Mesothelial cell of epicardium (in vitro differentiated cells): Measurements from ENCODE around the gene KMO. TPM values are rescaled to one million over a fixed set of nuclear protein-coding genes. Genes with fewer than 3 reads are reported as not detected.

Experiments
- DNase-seq, 2 experiments: peaks; one replicate each; pipeline ENCODE4 v3.0.0; 2021; ENCODE audit warnings: low spot score in 2 of 2; ENCODE audit not compliant: unreplicated experiment in 2 of 2
- H3K27ac Mint-ChIP-seq: 2 replicates; pipeline ENCODE4 v1.8.0; 2021; ENCODE audit warnings: mixed read lengths
- H3K27me3 Mint-ChIP-seq: 2 replicates; pipeline ENCODE4 v1.8.0; 2021; ENCODE audit warnings: low read depth, mixed read lengths
- H3K36me3 Mint-ChIP-seq: 2 replicates; pipeline ENCODE4 v1.8.0; 2021; ENCODE audit warnings: mixed read lengths
- H3K4me1 Mint-ChIP-seq: 2 replicates; pipeline ENCODE4 v1.8.0; 2021; ENCODE audit warnings: mixed read lengths
- H3K4me3 Mint-ChIP-seq: 2 replicates; pipeline ENCODE4 v1.8.0; 2021; ENCODE audit warnings: mild to moderate bottlenecking, moderate library complexity, mixed read lengths
- H3K9me3 Mint-ChIP-seq: 2 replicates; pipeline ENCODE4 v1.8.0; 2021; ENCODE audit warnings: mixed read lengths
- CTCF ChIP-seq: fragments of 200-600 bp; sonication (generic); IDR thresholded peaks from one replicate; pipeline ENCODE4 v1.5.0; 2021; ENCODE audit warnings: antibody characterized with exemption; ENCODE audit not compliant: unreplicated experiment
- total RNA-seq: library from RNA; stranded (reverse); gene quantifications from 3 replicates; pipeline ENCODE4 v1.2.1, GENCODE V29; 2021

KMO gene
- total RNA-seq, 1 donor from 2014 or later, result not detected

GRCh38 chr1:241640867-241641622, 108.9 kb downstream of the KMO start:
- Mint-ChIP-seq H3K4me3 (peak overlapping the region; percentile 65), H3K4me1 (peaks cover 29% of the 10 kb centered on the region), H3K9me3 (peaks cover 16% of the 10 kb centered on the region), H3K27me3 (no peaks in the 10 kb centered on the region), H3K36me3 (no peaks in the 10 kb centered on the region), H3K27ac (peak overlapping the region; percentile 89)
- DNase-seq, result no peak
- TF ChIP-seq CTCF, result no peak

- TF ChIP-seq CTCF, result no peak
- H3K4me3 Mint-ChIP-seq, result no peak overlapping the region
- no peak overlapping the region for H3K27ac Mint-ChIP-seq
Observed at GRCh38 chr1:241641773-241642592, 109.8 kb downstream of the KMO start.

GRCh38 chr1:241642593-241642944, 110.4 kb downstream of the KMO start:
- H3K27ac Mint-ChIP-seq, result no peak overlapping the region

More at GRCh38 chr1:241641773-241642592, 109.8 kb downstream of the KMO start:
- no peak for DNase-seq
- Mint-ChIP-seq H3K4me1 (peaks cover 23% of the 10 kb centered on the region), H3K9me3 (peaks cover 16% of the 10 kb centered on the region), H3K27me3 (no peaks in the 10 kb centered on the region), H3K36me3 (no peaks in the 10 kb centered on the region)

GRCh38 chr1:241644259-241644658, 112.1 kb downstream of the KMO start:
- H3K27ac Mint-ChIP-seq, result no peak overlapping the region
- peaks cover 3% of the 10 kb centered on the region for H3K4me1 Mint-ChIP-seq
- DNase-seq, result no peak
- H3K9me3 Mint-ChIP-seq, result peaks cover 16% of the 10 kb centered on the region
- H3K36me3 Mint-ChIP-seq, result no peaks in the 10 kb centered on the region
- no peaks in the 10 kb centered on the region for H3K27me3 Mint-ChIP-seq
- TF ChIP-seq CTCF, result no peak
- no peak overlapping the region for H3K4me3 Mint-ChIP-seq

More at GRCh38 chr1:241642593-241642944, 110.4 kb downstream of the KMO start:
- DNase-seq, result no peak
- Mint-ChIP-seq H3K4me3 (no peak overlapping the region), H3K9me3 (peaks cover 16% of the 10 kb centered on the region), H3K4me1 (peaks cover 18% of the 10 kb centered on the region), H3K36me3 (no peaks in the 10 kb centered on the region), H3K27me3 (no peaks in the 10 kb centered on the region)
- no peak for TF ChIP-seq CTCF

- Mint-ChIP-seq H3K27me3 (no peaks in the 10 kb centered on the region), H3K27ac (no peak overlapping the region), H3K9me3 (peaks cover 19% of the 10 kb centered on the region), H3K36me3 (no peaks in the 10 kb centered on the region), H3K4me3 (no peak overlapping the region), H3K4me1 (peaks cover 2% of the 10 kb centered on the region)
- no peak for DNase-seq
- TF ChIP-seq CTCF, result no peak
Observed at GRCh38 chr1:241645199-241645598, 113.0 kb downstream of the KMO start.

Other genes starting within 250 kb of the KMO start
- gene RGS7, start 175.2 kb upstream of the KMO start, total RNA-seq, result 1.6 to 2.4 TPM (median 1.9 TPM) in 3 replicates
- gene FH, start 12.6 kb upstream of the KMO start, total RNA-seq, result 50.0 to 51.5 TPM (median 50.2 TPM) in 3 replicates
- gene CHML, start 108.0 kb downstream of the KMO start, total RNA-seq, result 21.2 to 21.6 TPM (median 21.3 TPM) in 3 replicates
- 14.4 to 15.1 TPM (median 14.6 TPM) in 3 replicates for gene OPN3, start 108.0 kb downstream of the KMO start, total RNA-seq
- gene WDR64, start 119.9 kb downstream of the KMO start, total RNA-seq, result 0.47 TPM in 1 of 3 replicates, not detected in the others